ENCODE data around the gene FLACC1.
"Not testable (repeated sequence)": the region's sequence is repeated elsewhere in the genome, so short reads cannot be mapped to it uniquely, and the experiment has no call there.

FLACC1 gene

DNA sequence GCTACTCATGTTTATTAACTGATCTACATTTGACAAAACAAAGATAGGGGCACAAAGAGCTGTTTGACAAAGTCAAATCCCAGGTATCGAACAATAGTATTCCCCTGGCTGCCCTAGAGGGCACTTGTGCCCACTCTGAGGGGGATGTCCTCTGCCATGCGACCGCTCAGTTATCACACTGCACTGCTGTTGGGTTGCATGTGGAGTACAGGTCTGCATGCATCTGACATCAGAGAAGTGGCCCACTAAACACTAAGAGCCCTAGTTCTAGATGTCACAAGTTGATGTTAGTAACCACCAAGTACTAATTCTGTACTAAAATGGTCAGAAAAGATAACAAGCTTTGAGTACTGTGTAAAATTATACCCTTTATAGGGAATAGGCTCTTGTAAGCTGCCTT lies 20.1 kb upstream of the FLACC1 start:
- TF ChIP-seq GLIS3 (CRISPR knock-in tag; IDR thresholded peaks at IDR 0.05) (no peak), ZNF565 (CRISPR knock-in tag; conservative IDR thresholded peaks at IDR 0.05; ENCODE audit: low read depth) (no peak), ZNF8 (CRISPR knock-in tag; IDR thresholded peaks at IDR 0.05) (no peak), ISL1 (CRISPR knock-in tag; IDR thresholded peaks at IDR 0.05) (no peak), CSDC2 (CRISPR knock-in tag; IDR thresholded peaks at IDR 0.05) (no peak)
- TF ChIP-seq, protein P1, sequence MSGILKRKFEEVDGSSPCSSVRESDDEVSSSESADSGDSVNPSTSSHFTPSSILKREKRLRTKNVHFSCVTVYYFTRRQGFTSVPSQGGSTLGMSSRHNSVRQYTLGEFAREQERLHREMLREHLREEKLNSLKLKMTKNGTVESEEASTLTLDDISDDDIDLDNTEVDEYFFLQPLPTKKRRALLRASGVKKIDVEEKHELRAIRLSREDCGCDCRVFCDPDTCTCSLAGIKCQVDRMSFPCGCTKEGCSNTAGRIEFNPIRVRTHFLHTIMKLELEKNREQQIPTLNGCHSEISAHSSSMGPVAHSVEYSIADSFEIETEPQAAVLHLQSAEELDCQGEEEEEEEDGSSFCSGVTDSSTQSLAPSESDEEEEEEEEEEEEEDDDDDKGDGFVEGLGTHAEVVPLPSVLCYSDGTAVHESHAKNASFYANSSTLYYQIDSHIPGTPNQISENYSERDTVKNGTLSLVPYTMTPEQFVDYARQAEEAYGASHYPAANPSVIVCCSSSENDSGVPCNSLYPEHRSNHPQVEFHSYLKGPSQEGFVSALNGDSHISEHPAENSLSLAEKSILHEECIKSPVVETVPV (CRISPR knock-in tag; IDR thresholded peaks at IDR 0.05), result no peak
- TF ChIP-seq, protein P2, sequence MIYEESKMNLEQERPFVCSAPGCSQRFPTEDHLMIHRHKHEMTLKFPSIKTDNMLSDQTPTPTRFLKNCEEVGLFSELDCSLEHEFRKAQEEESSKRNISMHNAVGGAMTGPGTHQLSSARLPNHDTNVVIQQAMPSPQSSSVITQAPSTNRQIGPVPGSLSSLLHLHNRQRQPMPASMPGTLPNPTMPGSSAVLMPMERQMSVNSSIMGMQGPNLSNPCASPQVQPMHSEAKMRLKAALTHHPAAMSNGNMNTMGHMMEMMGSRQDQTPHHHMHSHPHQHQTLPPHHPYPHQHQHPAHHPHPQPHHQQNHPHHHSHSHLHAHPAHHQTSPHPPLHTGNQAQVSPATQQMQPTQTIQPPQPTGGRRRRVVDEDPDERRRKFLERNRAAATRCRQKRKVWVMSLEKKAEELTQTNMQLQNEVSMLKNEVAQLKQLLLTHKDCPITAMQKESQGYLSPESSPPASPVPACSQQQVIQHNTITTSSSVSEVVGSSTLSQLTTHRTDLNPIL (CRISPR knock-in tag; IDR thresholded peaks at IDR 0.05; ENCODE audit: low read depth), result no peak
- TF ChIP-seq, protein P3, sequence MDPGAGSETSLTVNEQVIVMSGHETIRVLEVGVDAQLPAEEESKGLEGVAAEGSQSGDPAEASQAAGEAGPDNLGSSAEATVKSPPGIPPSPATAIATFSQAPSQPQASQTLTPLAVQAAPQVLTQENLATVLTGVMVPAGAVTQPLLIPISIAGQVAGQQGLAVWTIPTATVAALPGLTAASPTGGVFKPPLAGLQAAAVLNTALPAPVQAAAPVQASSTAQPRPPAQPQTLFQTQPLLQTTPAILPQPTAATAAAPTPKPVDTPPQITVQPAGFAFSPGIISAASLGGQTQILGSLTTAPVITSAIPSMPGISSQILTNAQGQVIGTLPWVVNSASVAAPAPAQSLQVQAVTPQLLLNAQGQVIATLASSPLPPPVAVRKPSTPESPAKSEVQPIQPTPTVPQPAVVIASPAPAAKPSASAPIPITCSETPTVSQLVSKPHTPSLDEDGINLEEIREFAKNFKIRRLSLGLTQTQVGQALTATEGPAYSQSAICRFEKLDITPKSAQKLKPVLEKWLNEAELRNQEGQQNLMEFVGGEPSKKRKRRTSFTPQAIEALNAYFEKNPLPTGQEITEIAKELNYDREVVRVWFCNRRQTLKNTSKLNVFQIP (CRISPR knock-in tag; IDR thresholded peaks at IDR 0.05; ENCODE audit: borderline replicate concordance, low read depth), result no peak
- ATAC-seq, result no peak

DNA sequence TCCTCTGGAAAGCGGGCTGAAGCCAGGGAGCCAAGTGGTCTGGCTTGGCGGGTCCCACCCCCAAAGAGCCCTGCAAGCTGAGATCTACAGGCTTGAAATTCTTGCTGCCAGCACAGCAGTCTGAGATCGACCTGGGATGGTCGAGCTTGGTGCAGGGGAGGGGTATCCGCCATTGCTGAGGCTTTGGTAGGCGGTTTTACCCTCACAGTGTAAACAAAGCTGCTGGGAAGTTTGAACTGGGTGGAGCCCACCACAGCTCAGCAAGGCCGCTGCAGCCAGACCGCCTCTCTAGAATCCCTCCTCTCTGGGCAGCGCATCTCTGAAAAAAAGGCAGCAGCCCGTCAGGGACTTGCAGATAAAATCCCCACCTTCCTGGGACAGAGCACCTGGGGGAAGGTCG lies 12.6 kb upstream of the FLACC1 start:
- TF ChIP-seq RARB (CRISPR knock-in tag; IDR thresholded peaks at IDR 0.05), result no peak
- TF ChIP-seq TOX (CRISPR knock-in tag; IDR thresholded peaks at IDR 0.05; ENCODE audit: borderline replicate concordance), result no peak
- TF ChIP-seq ZFP3 (CRISPR knock-in tag; IDR thresholded peaks at IDR 0.05), result no peak
- TF ChIP-seq ZFP30 (CRISPR knock-in tag; IDR thresholded peaks at IDR 0.05), result no peak
- no peak for TF ChIP-seq OSR1 (CRISPR knock-in tag; IDR thresholded peaks at IDR 0.05)
- no peak for TF ChIP-seq ZNF8 (CRISPR knock-in tag; IDR thresholded peaks at IDR 0.05)
- TF ChIP-seq, protein P3 (CRISPR knock-in tag; IDR thresholded peaks at IDR 0.05; ENCODE audit: borderline replicate concordance, low read depth), result no peak
- TF ChIP-seq ARNTL (CRISPR knock-in tag; IDR thresholded peaks at IDR 0.05; ENCODE audit: borderline replicate concordance, low read depth), result no peak
- no peak for TF ChIP-seq ISL1 (CRISPR knock-in tag; IDR thresholded peaks at IDR 0.05)
- no peak for TF ChIP-seq ZNF70 (CRISPR knock-in tag; IDR thresholded peaks at IDR 0.05)
- TF ChIP-seq, protein P1 (CRISPR knock-in tag; IDR thresholded peaks at IDR 0.05), result no peak
- TF ChIP-seq, protein P4, sequence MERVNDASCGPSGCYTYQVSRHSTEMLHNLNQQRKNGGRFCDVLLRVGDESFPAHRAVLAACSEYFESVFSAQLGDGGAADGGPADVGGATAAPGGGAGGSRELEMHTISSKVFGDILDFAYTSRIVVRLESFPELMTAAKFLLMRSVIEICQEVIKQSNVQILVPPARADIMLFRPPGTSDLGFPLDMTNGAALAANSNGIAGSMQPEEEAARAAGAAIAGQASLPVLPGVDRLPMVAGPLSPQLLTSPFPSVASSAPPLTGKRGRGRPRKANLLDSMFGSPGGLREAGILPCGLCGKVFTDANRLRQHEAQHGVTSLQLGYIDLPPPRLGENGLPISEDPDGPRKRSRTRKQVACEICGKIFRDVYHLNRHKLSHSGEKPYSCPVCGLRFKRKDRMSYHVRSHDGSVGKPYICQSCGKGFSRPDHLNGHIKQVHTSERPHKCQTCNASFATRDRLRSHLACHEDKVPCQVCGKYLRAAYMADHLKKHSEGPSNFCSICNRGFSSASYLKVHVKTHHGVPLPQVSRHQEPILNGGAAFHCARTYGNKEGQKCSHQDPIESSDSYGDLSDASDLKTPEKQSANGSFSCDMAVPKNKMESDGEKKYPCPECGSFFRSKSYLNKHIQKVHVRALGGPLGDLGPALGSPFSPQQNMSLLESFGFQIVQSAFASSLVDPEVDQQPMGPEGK (CRISPR knock-in tag; IDR thresholded peaks at IDR 0.05; ENCODE audit: borderline replicate concordance), result no peak
- TF ChIP-seq, protein P5, sequence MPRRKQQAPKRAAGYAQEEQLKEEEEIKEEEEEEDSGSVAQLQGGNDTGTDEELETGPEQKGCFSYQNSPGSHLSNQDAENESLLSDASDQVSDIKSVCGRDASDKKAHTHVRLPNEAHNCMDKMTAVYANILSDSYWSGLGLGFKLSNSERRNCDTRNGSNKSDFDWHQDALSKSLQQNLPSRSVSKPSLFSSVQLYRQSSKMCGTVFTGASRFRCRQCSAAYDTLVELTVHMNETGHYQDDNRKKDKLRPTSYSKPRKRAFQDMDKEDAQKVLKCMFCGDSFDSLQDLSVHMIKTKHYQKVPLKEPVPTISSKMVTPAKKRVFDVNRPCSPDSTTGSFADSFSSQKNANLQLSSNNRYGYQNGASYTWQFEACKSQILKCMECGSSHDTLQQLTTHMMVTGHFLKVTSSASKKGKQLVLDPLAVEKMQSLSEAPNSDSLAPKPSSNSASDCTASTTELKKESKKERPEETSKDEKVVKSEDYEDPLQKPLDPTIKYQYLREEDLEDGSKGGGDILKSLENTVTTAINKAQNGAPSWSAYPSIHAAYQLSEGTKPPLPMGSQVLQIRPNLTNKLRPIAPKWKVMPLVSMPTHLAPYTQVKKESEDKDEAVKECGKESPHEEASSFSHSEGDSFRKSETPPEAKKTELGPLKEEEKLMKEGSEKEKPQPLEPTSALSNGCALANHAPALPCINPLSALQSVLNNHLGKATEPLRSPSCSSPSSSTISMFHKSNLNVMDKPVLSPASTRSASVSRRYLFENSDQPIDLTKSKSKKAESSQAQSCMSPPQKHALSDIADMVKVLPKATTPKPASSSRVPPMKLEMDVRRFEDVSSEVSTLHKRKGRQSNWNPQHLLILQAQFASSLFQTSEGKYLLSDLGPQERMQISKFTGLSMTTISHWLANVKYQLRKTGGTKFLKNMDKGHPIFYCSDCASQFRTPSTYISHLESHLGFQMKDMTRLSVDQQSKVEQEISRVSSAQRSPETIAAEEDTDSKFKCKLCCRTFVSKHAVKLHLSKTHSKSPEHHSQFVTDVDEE (CRISPR knock-in tag; IDR thresholded peaks at IDR 0.05), result no peak
- no peak for ATAC-seq

DNA sequence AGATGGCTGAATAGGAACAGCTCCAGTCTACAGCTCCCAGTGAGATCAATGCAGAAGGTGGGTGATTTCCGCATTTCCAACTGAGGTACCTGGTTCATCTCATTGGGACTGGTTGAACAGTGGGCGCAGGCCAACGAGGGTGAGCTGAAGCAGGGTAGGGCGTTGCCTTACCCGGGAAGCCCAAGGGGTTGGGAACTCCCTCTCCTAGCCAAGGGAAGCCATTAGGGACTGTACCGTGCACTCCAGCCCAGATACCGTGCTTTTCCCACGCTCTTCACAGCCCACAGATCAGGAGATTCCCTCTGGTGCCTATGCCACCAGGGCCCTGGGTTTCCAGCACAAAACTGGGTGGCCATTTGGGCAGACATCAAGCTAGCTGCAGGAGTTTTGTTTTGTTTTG lies 12.2 kb upstream of the FLACC1 start:
- not testable (repeated sequence) for ATAC-seq

All from SK-N-SH treated with all-trans-retinoic acid at 6 μM for 48 hours (cell line).